Spleen (tissue), 11 donors: ENCODE data around the gene CHL1. TPM values are rescaled to one million over a fixed set of nuclear protein-coding genes. Genes with fewer than 3 reads are reported as not detected.

ENCODE experiments used
- DNase-seq: peaks from one replicate; pipeline ENCODE4 v3.0.0-alpha.2; 2020
- H3K27ac ChIP-seq, 8 donors: fragments of 200-600 bp; sonication (generic) in 7 of 8; 1 replicate in 4 of 8; 2 replicates in 4 of 8; pipeline versions ENCODE4 v1.5.0 to v1.8.0; 2016 to 2021; ENCODE audit warnings: inconsistent platforms in 4 of 8, mild to moderate bottlenecking in 4 of 8, moderate library complexity in 1 of 8
- H3K27me3 ChIP-seq, 7 donors: fragments of 200-600 bp; sonication (generic) in 6 of 7; replicated peaks in 1 of 7; 1 replicate in 4 of 7; 2 replicates in 3 of 7; pipeline versions ENCODE4 v1.5.0 to v1.8.0; 2016 to 2021; ENCODE audit warnings: inconsistent platforms in 3 of 7, mild to moderate bottlenecking in 1 of 7
- H3K36me3 ChIP-seq, 6 donors: fragments of 200-600 bp; sonication (generic) in 5 of 6; 1 replicate in 4 of 6; 2 replicates in 2 of 6; pipeline versions ENCODE4 v1.5.0 to v1.8.0; 2016 to 2021; ENCODE audit warnings: inconsistent platforms in 2 of 6
- H3K4me1 ChIP-seq, 6 donors: fragments of 200-600 bp; sonication (generic) in 5 of 6; 1 replicate in 3 of 6; 2 replicates in 3 of 6; pipeline versions ENCODE4 v1.5.0 to v1.8.0; 2016 to 2021; ENCODE audit warnings: inconsistent platforms in 3 of 6
- H3K4me3 ChIP-seq, 8 donors: fragments of 200-600 bp; sonication (generic) in 7 of 8; 1 replicate in 4 of 8; 2 replicates in 4 of 8; pipeline versions ENCODE4 v1.5.0 to v1.8.0; 2016 to 2021; ENCODE audit warnings: inconsistent platforms in 4 of 8, mild to moderate bottlenecking in 4 of 8, moderate library complexity in 2 of 8
- H3K9me3 ChIP-seq, 8 donors: fragments of 200-600 bp; sonication (generic) in 7 of 8; 1 replicate in 4 of 8; 2 replicates in 4 of 8; pipeline versions ENCODE4 v1.5.0 to v1.8.0; 2016 to 2021; ENCODE audit warnings: inconsistent platforms in 4 of 8
- POLR2A ChIP-seq, 3 donors: fragments of 450-650 bp; IDR thresholded peaks; one replicate each; pipeline ENCODE4 v1.5.1; 2017; ENCODE audit warnings: antibody characterized with exemption in 3 of 3, mild to moderate bottlenecking in 1 of 3
- POLR2AphosphoS5 ChIP-seq, 3 donors: sonication (generic); formaldehyde crosslinking; IDR thresholded peaks; one replicate each; pipeline ENCODE4 v1.5.1; 2017; ENCODE audit warnings: antibody characterized with exemption in 3 of 3
- WGBS, 5 donors: extraction: QIAGEN DNeasy Blood & Tissue Kit in 3 of 5; methylation state at CpG; one replicate each; pipeline versions ENCODE4 v1.1.5 to v1.1.7; 2013 to 2018; 5-methylcytosine and 5-hydroxymethylcytosine counted together
- intact Hi-C: fragments of 100-400 bp; cut with DNase I; formaldehyde crosslinking; loops from one replicate; pipeline ENCODE4 v1.15.0; 2023; ENCODE audit warnings: low total_unique reads
- polyA plus RNA-seq, 3 donors: library from polyadenylated mRNA; stranded (reverse); fragments of 200-250 nt; gene quantifications; one replicate each; pipeline ENCODE4 v1.2.1, GENCODE V29; 2013
- total RNA-seq, 7 donors: library from RNA; depleted of rRNA in 3 of 7; stranded (reverse); fragments of >200 nt in 3 of 7; fragmentation: NEBNext Ultra II Directional in 4 of 7; extraction: Animal tissue kit (Norgen Biotek cat#: 25700) in 4 of 7; gene quantifications; one replicate each; pipeline versions ENCODE4 v1.1.0 to v1.2.1, GENCODE V29; 2016 to 2021
- TF ChIP-seq, protein P1 (sequence below), 11 experiments: fragments of 200-600 bp in 7 of 11; fragments of 450-650 bp in 4 of 11; sonication (generic) in 4 of 11; IDR thresholded peaks in 8 of 11; conservative IDR thresholded peaks in 3 of 11; 1 replicate in 7 of 11; 2 replicates in 4 of 11; pipeline versions ENCODE4 v1.4.0 to v1.8.0; 2016 to 2021; ENCODE audit warnings: antibody characterized with exemption in 11 of 11, inconsistent platforms in 4 of 11, mild to moderate bottlenecking in 1 of 11
- donor health status: healthy with polysubstance abuse.
- donor health status: DM: no; HTN: no; CAD: no; lungs with moderate emphysema.
- donor health status: DM: no; HTN: no; CAD: no.
- donor health status: Bipolar disorder and iron deficiency.
- donor health status: healthy.
- donor health status: DM: no; HTN: no; CAD: no.
- donor health status: DM: yes; HTN: yes; CAD: no.

CHL1 gene
- total and polyA plus RNA-seq, 10 donors: 3.3 to 20.6 (median 12.8) TPM

DNA sequence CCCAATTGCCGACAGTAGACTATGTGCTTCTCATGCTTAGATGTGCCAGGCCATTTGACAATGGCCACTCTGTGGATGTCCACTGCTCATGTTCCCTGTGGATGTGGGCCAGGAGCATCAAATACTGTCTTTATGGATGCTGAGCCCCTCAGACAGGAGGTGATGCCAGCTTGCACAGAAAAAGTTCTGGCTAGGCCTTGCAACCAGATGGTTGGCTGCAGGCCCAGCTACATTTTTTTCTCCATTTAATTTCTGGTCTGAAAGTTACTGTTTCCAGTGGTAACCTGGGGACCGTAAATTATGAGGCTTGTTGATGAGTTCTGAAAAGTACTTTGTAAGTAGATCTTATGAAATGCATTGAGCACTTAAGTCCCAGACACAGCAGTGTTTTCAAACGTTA, 228.5 kb downstream of the CHL1 start:
- Histone ChIP-seq H3K4me1 (no peaks in the 10 kb centered on the region), H3K27me3 (no peaks in the 10 kb centered on the region), H3K36me3 (no peaks in the 10 kb centered on the region), H3K4me3 (no peak overlapping the region), H3K27ac (no peak overlapping the region), H3K9me3 (no peaks in the 10 kb centered on the region)
- WGBS, 5 donors: 48 to 81% (median 64%) methylated on average over 3 of the region's 3 CpGs
- DNase-seq: no peak
- intact Hi-C loops: no loop called here
- TF ChIP-seq POLR2A (IDR thresholded peaks at IDR 0.05): no peak

DNA sequence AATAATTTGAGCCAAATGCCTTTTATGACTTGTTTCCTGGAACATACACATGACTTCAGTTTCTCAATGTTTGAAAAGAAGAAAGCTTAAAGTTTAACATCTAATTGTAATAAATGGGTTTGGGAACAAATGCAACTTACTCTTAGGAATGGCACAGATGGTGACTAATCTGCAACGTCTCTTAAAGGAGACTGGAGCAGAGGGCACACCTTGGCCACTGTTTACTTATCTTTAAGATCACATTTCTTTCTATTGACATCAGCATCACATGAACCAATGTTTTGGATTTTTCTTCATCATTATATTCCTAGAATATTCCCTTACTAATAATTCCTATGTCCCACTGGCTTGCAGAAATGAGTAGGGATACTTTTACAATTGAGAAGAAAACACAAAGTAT, 229.5 kb downstream of the CHL1 start:
- intact Hi-C loops: no loop called here
- H3K9me3 ChIP-seq: no peaks in the 10 kb centered on the region
- no peak overlapping the region for H3K4me3 ChIP-seq
- H3K27ac ChIP-seq: no peak overlapping the region
- WGBS, 5 donors: 48 to 75% (median 64%) methylated on average over 1 of the region's 1 CpG
- H3K27me3 ChIP-seq: no peaks in the 10 kb centered on the region
- H3K4me1 ChIP-seq: no peaks in the 10 kb centered on the region
- no peaks in the 10 kb centered on the region for H3K36me3 ChIP-seq
- no peak for TF ChIP-seq POLR2A (IDR thresholded peaks at IDR 0.05)
- TF ChIP-seq, protein P1, sequence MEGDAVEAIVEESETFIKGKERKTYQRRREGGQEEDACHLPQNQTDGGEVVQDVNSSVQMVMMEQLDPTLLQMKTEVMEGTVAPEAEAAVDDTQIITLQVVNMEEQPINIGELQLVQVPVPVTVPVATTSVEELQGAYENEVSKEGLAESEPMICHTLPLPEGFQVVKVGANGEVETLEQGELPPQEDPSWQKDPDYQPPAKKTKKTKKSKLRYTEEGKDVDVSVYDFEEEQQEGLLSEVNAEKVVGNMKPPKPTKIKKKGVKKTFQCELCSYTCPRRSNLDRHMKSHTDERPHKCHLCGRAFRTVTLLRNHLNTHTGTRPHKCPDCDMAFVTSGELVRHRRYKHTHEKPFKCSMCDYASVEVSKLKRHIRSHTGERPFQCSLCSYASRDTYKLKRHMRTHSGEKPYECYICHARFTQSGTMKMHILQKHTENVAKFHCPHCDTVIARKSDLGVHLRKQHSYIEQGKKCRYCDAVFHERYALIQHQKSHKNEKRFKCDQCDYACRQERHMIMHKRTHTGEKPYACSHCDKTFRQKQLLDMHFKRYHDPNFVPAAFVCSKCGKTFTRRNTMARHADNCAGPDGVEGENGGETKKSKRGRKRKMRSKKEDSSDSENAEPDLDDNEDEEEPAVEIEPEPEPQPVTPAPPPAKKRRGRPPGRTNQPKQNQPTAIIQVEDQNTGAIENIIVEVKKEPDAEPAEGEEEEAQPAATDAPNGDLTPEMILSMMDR (IDR thresholded peaks at IDR 0.05 in 8 of 11, conservative IDR thresholded peaks at IDR 0.05 in 3 of 11): no peak
- TF ChIP-seq POLR2AphosphoS5 (IDR thresholded peaks at IDR 0.05): no peak
- DNase-seq: no peak

DNA sequence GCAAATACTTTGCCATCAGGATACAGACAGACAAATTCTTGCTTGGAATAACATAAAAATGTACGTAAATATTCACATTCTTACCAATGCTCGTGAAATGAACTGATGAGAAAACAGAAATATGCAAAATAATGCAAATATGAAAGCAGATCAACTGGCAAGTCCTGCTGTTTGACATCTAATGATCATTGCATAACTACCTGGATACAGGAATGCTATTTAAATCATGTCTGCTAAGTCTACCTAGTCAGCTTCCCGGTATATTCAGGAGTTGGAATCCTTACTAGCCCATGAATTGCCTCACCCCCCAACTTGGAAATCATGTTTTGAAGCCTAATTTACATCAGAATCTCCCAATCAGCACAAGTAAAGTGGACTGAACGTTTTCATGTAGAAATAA, 230.6 kb downstream of the CHL1 start:
- DNase-seq: no peak
- intact Hi-C loops: no loop called here
- Histone ChIP-seq H3K27ac (no peak overlapping the region), H3K4me1 (no peaks in the 10 kb centered on the region), H3K9me3 (no peaks in the 10 kb centered on the region), H3K4me3 (no peak overlapping the region), H3K27me3 (no peaks in the 10 kb centered on the region), H3K36me3 (no peaks in the 10 kb centered on the region)
- WGBS, 5 donors: 55 to 71% (median 63%) methylated on average over 4 of the region's 4 CpGs
- TF ChIP-seq, protein P1 (IDR thresholded peaks at IDR 0.05 in 8 of 11, conservative IDR thresholded peaks at IDR 0.05 in 3 of 11): no peak
- TF ChIP-seq POLR2AphosphoS5 (IDR thresholded peaks at IDR 0.05) (no peak), POLR2A (IDR thresholded peaks at IDR 0.05) (no peak)

DNA sequence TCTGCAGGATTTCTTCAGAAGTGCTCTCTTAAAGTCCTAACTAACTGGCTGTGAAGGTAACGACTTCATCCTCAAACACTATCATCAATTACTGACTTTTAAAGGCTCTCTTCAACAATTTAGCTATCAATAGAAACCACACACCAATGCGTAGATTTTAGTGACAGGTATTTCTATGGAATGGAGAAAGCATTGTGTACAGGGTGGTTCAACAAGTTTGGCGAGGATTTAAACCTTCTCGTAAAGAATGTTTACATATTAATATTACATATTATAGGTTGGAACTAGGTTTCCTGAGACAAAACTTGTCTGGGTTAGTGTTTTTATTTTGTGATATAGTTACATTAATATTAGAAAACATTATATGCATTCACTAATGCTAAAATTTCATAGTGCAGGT, 233.6 kb downstream of the CHL1 start:
- Histone ChIP-seq H3K4me3 (no peak overlapping the region), H3K4me1 (no peaks in the 10 kb centered on the region), H3K9me3 (no peaks in the 10 kb centered on the region), H3K27ac (no peak overlapping the region), H3K27me3 (no peaks in the 10 kb centered on the region), H3K36me3 (no peaks in the 10 kb centered on the region)
- no peak for DNase-seq
- intact Hi-C loops: no loop called here
- TF ChIP-seq, protein P1 (IDR thresholded peaks at IDR 0.05 in 8 of 11, conservative IDR thresholded peaks at IDR 0.05 in 3 of 11): no peak
- TF ChIP-seq POLR2A (IDR thresholded peaks at IDR 0.05): no peak
- no peak for TF ChIP-seq POLR2AphosphoS5 (IDR thresholded peaks at IDR 0.05)
- 79 to 92% (median 87%) methylated on average over 4 of the region's 4 CpGs for WGBS, 5 donors

DNA sequence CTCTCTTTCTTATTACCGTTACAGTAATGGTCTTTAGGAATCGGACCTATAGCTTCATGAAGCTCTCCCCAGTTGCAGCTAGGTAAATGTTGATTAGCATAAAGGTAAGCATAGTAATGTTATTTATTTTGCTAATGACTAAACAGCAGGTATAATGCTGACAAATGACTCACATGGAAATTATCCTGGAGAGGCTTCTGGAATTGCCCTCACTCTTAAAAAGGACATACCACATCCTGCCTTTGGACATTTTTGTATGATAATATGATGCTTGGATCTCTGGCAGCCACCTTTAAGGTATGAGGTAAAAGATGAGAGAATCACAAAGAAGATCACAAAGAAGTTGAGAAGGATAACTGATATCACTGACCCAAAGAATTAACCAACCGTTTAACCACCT, 238.6 kb downstream of the CHL1 start:
- TF ChIP-seq, protein P1 (IDR thresholded peaks at IDR 0.05 in 8 of 11, conservative IDR thresholded peaks at IDR 0.05 in 3 of 11): no peak
- TF ChIP-seq POLR2AphosphoS5 (IDR thresholded peaks at IDR 0.05) (no peak), POLR2A (IDR thresholded peaks at IDR 0.05) (no peak)

More for the DNA sequence above, 238.6 kb downstream of the CHL1 start:
- no peaks in the 10 kb centered on the region for H3K36me3 ChIP-seq
- no peak overlapping the region for H3K4me3 ChIP-seq
- no peaks in the 10 kb centered on the region for H3K9me3 ChIP-seq
- H3K27me3 ChIP-seq: no peaks in the 10 kb centered on the region
- no peaks in the 10 kb centered on the region for H3K4me1 ChIP-seq
- DNase-seq: no peak
- 39 to 55% (median 48%) methylated on average over 3 of the region's 3 CpGs for WGBS, 5 donors
- intact Hi-C loops: no loop called here
- H3K27ac ChIP-seq: no peak overlapping the region
